Neuronal stem cell (in vitro differentiated cells): ENCODE data around the gene THBS4.
"Not testable (repeated sequence)": the region's sequence is repeated elsewhere in the genome, so short reads cannot be mapped to it uniquely, and the experiment has no call there.

Experiments used
- DNase-seq: peaks from one replicate; pipeline ENCODE4 v3.0.0-alpha.2; 2013; ENCODE audit warnings: low spot score
- H2AFZ ChIP-seq: one replicate; pipeline ENCODE4 v1.6.1; 2013; ENCODE audit warnings: mild to moderate bottlenecking, low read length, inconsistent platforms
- H2AK5ac ChIP-seq: 2 replicates; pipeline ENCODE4 v1.6.1; 2013; ENCODE audit warnings: low read depth, mild to moderate bottlenecking, inconsistent platforms, low read length, moderate library complexity, mixed read lengths
- H2BK120ac ChIP-seq: 2 replicates; pipeline ENCODE4 v1.6.1; 2013; ENCODE audit warnings: low read depth, mild to moderate bottlenecking, inconsistent platforms, low read length, moderate library complexity, mixed read lengths
- H2BK12ac ChIP-seq: one replicate; pipeline ENCODE4 v1.6.1; 2013; ENCODE audit warnings: low read length, inconsistent platforms
- H2BK15ac ChIP-seq: 2 replicates; pipeline ENCODE4 v1.6.1; 2013; ENCODE audit warnings: mild to moderate bottlenecking, low read length, inconsistent platforms, mixed read lengths
- H2BK5ac ChIP-seq: one replicate; pipeline ENCODE4 v1.6.1; 2013; ENCODE audit warnings: inconsistent platforms, mild to moderate bottlenecking, low read length, moderate library complexity
- H3K14ac ChIP-seq: one replicate; pipeline ENCODE4 v1.6.1; 2013; ENCODE audit warnings: low read length, inconsistent platforms
- H3K18ac ChIP-seq: 2 replicates; pipeline ENCODE4 v1.6.1; 2013; ENCODE audit warnings: low read length, inconsistent platforms
- H3K23ac ChIP-seq: 2 replicates; pipeline ENCODE4 v1.6.1; 2013; ENCODE audit warnings: low read depth, mild to moderate bottlenecking, mixed read lengths, low read length, inconsistent platforms; ENCODE audit not compliant: poor library complexity
- H3K27ac ChIP-seq: replicated peaks from 3 replicates; pipeline ENCODE4 v1.5.1; 2013; ENCODE audit warnings: low read length, inconsistent platforms
- H3K27me3 ChIP-seq, 3 experiments: 2 replicates each; pipeline ENCODE4 v1.6.1; 2013; ENCODE audit warnings: low read length in 3 of 3, mild to moderate bottlenecking in 2 of 3, inconsistent platforms in 1 of 3, low read depth in 1 of 3, mixed read lengths in 1 of 3, moderate library complexity in 1 of 3; ENCODE audit not compliant: control insufficient read depth in 3 of 3, insufficient read depth in 3 of 3
- H3K36me3 ChIP-seq, 2 donors: replicated peaks in 1 of 2; 2 replicates each; pipeline ENCODE4 v1.6.1; 2013; ENCODE audit warnings: low read length in 2 of 2; ENCODE audit not compliant: control insufficient read depth in 2 of 2, insufficient read depth in 2 of 2
- H3K4ac ChIP-seq: 2 replicates; pipeline ENCODE4 v1.6.1; 2013; ENCODE audit warnings: inconsistent platforms, mild to moderate bottlenecking, low read length, moderate library complexity
- H3K4me1 ChIP-seq, 2 donors: 1 replicate in 1 of 2; 2 replicates in 1 of 2; pipeline ENCODE4 v1.6.1; 2013; ENCODE audit warnings: low read length in 2 of 2, low read depth in 1 of 2; ENCODE audit not compliant: control insufficient read depth in 2 of 2, insufficient read depth in 1 of 2
- H3K4me2 ChIP-seq: one replicate; pipeline ENCODE4 v1.6.1; 2013; ENCODE audit warnings: mild to moderate bottlenecking, low read length, inconsistent platforms; ENCODE audit not compliant: insufficient read depth, poor library complexity, severe bottlenecking
- H3K4me3 ChIP-seq, 2 donors: 2 replicates each; pipeline ENCODE4 v1.5.1; 2013; ENCODE audit warnings: low read length in 2 of 2, mild to moderate bottlenecking in 2 of 2, inconsistent platforms in 1 of 2, moderate library complexity in 1 of 2
- H3K79me1 ChIP-seq: one replicate; pipeline ENCODE4 v1.6.1; 2013; ENCODE audit warnings: low read depth, mild to moderate bottlenecking, inconsistent platforms, low read length, moderate library complexity
- H3K9ac ChIP-seq: one replicate; pipeline ENCODE4 v1.6.1; 2013; ENCODE audit warnings: mild to moderate bottlenecking, low read depth, low read length, inconsistent platforms; ENCODE audit not compliant: poor library complexity
- H3K9me3 ChIP-seq, 2 donors: replicated peaks in 1 of 2; 2 replicates each; pipeline versions ENCODE3 to v1.6.1; 2013; ENCODE audit warnings: low read length in 2 of 2, mild to moderate bottlenecking in 2 of 2, inconsistent platforms in 1 of 2, low read depth in 1 of 2, mixed read lengths in 1 of 2, moderate library complexity in 1 of 2; ENCODE audit not compliant: control insufficient read depth in 2 of 2, insufficient read depth in 1 of 2
- H4K8ac ChIP-seq: one replicate; pipeline ENCODE4 v1.6.1; 2013; ENCODE audit warnings: low read depth, mild to moderate bottlenecking, inconsistent platforms, low read length, moderate library complexity
- H4K91ac ChIP-seq: one replicate; pipeline ENCODE4 v1.6.1; 2013; ENCODE audit warnings: low read length, low read depth, mild to moderate bottlenecking, inconsistent platforms; ENCODE audit not compliant: poor library complexity
- WGBS, 2 donors: extraction: QIAGEN DNeasy Blood & Tissue Kit; methylation state at CpG; one replicate each; pipeline ENCODE4 v1.1.7; 2013; ENCODE audit warnings: missing lambda C conversion rate in 2 of 2, mixed read lengths in 1 of 2; ENCODE audit not compliant: insufficient read length in 2 of 2, insufficient replicate concordance in 1 of 2; ENCODE audit errors: extremely low coverage in 2 of 2; 5-methylcytosine and 5-hydroxymethylcytosine counted together

THBS4 gene

GRCh38 chr5:80090884-80091166, 55.7 kb downstream of the THBS4 start:
- Histone ChIP-seq H3K9me3 (no peaks in the 10 kb centered on the region), H3K36me3 (no peaks in the 10 kb centered on the region), H3K4me2 (no peak overlapping the region), H2BK15ac (peak overlapping the region; percentile 26), H2BK5ac (no peak overlapping the region), H3K4me3 (no peak overlapping the region), H3K4ac (no peak overlapping the region), H2AK5ac (no peak overlapping the region), H3K18ac (peak overlapping the region; percentile 54), H3K4me1 (peaks cover 10 to 12% of the 10 kb centered on the region in 2 donors), H3K79me1 (no peaks in the 10 kb centered on the region), H3K9ac (no peak overlapping the region), H2BK12ac (peak overlapping the region; percentile 69), H4K91ac (no peak overlapping the region), H2BK120ac (no peak overlapping the region), H3K23ac (no peak overlapping the region), H3K27ac (no peak overlapping the region), H2AFZ (no peak overlapping the region), H4K8ac (no peak overlapping the region), H3K27me3 (no peaks in the 10 kb centered on the region), H3K14ac (no peak overlapping the region)
- DNase-seq, result no peak
- WGBS, 2 donors, result no CpG with 5 or more reads among the region's 5 CpGs

GRCh38 chr5:80091792-80092192, 56.6 kb downstream of the THBS4 start:
- H3K14ac ChIP-seq, H3K9me3 ChIP-seq, H2BK12ac ChIP-seq, H2AK5ac ChIP-seq, H3K23ac ChIP-seq, H3K9ac ChIP-seq, H3K79me1 ChIP-seq, H3K4ac ChIP-seq, H2BK15ac ChIP-seq, H4K8ac ChIP-seq, H4K91ac ChIP-seq, H3K27me3 ChIP-seq, H3K27ac ChIP-seq, H3K4me2 ChIP-seq, H3K18ac ChIP-seq, H2BK5ac ChIP-seq, H2BK120ac ChIP-seq, H3K4me3 ChIP-seq, H3K36me3 ChIP-seq: not testable (repeated sequence)
- Histone ChIP-seq H3K4me1 (peaks cover 9 to 12% of the 10 kb centered on the region in 2 donors), H2AFZ (peak overlapping the region; percentile 16)
- peak; percentile 53 for DNase-seq
- no CpG with 5 or more reads among the region's 15 CpGs for WGBS, 2 donors

- no peak overlapping the region for H3K27ac ChIP-seq
- DNase-seq, result no peak
These were observed 57.4 kb downstream of the THBS4 start for GRCh38 chr5:80092486-80093107.

GRCh38 chr5:80093796-80094195, 58.6 kb downstream of the THBS4 start:
- no peak overlapping the region for H2BK5ac ChIP-seq
- H2AK5ac ChIP-seq, result no peak overlapping the region
- no CpG with 5 or more reads among the region's 8 CpGs for WGBS, 2 donors
- no peak overlapping the region for H4K91ac ChIP-seq
- H4K8ac ChIP-seq, result no peak overlapping the region
- H3K23ac ChIP-seq, result no peak overlapping the region
- no peaks in the 10 kb centered on the region for H3K79me1 ChIP-seq
- H2AFZ ChIP-seq, result peak overlapping the region; percentile 63
- no peaks in the 10 kb centered on the region for H3K36me3 ChIP-seq
- peaks cover 18 to 23% of the 10 kb centered on the region in 2 donors for H3K4me1 ChIP-seq
- no peak overlapping the region for H3K14ac ChIP-seq
- H3K4me3 ChIP-seq, result no peak overlapping the region
- H3K27ac ChIP-seq, result peak overlapping the region; percentile 88
- H3K9ac ChIP-seq, result no peak overlapping the region
- peak; percentile 68 for DNase-seq
- no peak overlapping the region for H2BK12ac ChIP-seq
- no peaks in the 10 kb centered on the region for H3K27me3 ChIP-seq
- H3K4ac ChIP-seq, result no peak overlapping the region
- no peak overlapping the region for H3K18ac ChIP-seq
- peak overlapping the region; percentile 38 for H2BK120ac ChIP-seq
- no peak overlapping the region for H2BK15ac ChIP-seq
- no peak overlapping the region for H3K4me2 ChIP-seq
- H3K9me3 ChIP-seq, result no peaks in the 10 kb centered on the region

More at GRCh38 chr5:80092486-80093107, 57.4 kb downstream of the THBS4 start:
- H2BK120ac ChIP-seq, result no peak overlapping the region
- H2AFZ ChIP-seq, result no peak overlapping the region
- no peak overlapping the region for H4K8ac ChIP-seq
- H3K18ac ChIP-seq, result no peak overlapping the region
- H3K4me2 ChIP-seq, result no peak overlapping the region
- no peak overlapping the region for H3K23ac ChIP-seq
- no peak overlapping the region for H3K14ac ChIP-seq
- no peak overlapping the region for H4K91ac ChIP-seq
- H3K79me1 ChIP-seq, result no peaks in the 10 kb centered on the region
- H3K9ac ChIP-seq, result no peak overlapping the region
- no peak overlapping the region for H3K4ac ChIP-seq
- no peaks in the 10 kb centered on the region for H3K27me3 ChIP-seq
- H2BK5ac ChIP-seq, result no peak overlapping the region
- no CpG with 5 or more reads among the region's 8 CpGs for WGBS, 2 donors
- H3K9me3 ChIP-seq, result no peaks in the 10 kb centered on the region
- H2BK12ac ChIP-seq, result no peak overlapping the region
- H3K4me1 ChIP-seq, result peaks cover 16 to 18% of the 10 kb centered on the region in 2 donors
- H3K4me3 ChIP-seq, result no peak overlapping the region
- H2BK15ac ChIP-seq, result no peak overlapping the region
- H2AK5ac ChIP-seq, result no peak overlapping the region
- no peaks in the 10 kb centered on the region for H3K36me3 ChIP-seq
